ENCODE results near the gene ADCY3.

The ADCY3 gene

GRCh38 chr2:24908461-24908901 is 11.6 kb downstream of the ADCY3 start:
- TF ChIP-seq CTCF (IDR thresholded peaks at IDR 0.05; ENCODE audit: low read depth, low read length) = no peak
- DNase-seq (ENCODE audit: extremely low read depth, low read depth) = no peak

DNA sequence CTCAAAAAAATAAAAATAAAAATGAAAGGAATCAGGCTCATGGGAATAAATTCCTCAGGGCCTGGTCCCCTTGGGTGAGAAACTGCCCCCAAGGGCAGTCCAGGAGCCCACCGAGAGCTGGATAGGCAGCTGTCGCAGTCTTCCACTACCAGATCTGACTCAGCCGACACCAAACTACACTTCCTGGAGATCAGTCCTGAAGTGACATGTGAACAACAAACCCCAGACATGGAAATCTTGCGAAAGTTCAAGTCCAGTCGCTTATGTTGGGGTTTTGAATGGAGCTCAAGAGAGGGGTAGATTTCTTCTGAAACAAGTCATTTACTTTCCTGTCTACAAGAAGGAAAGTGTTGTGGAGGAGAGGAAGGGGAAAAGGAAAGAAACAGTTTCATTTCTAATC is 12.9 kb downstream of the ADCY3 start:
- no peak for DNase-seq (ENCODE audit: extremely low read depth, low read depth)
- TF ChIP-seq CTCF (IDR thresholded peaks at IDR 0.05; ENCODE audit: low read depth, low read length) = no peak

GRCh38 chr2:24906466-24906865 is 13.6 kb downstream of the ADCY3 start:
- TF ChIP-seq CTCF (IDR thresholded peaks at IDR 0.05; ENCODE audit: low read depth, low read length) = no peak
- no peak for DNase-seq (ENCODE audit: extremely low read depth, low read depth)

- no peak for TF ChIP-seq CTCF (IDR thresholded peaks at IDR 0.05; ENCODE audit: low read depth, low read length)
- no peak for DNase-seq (ENCODE audit: extremely low read depth, low read depth)
Measured at GRCh38 chr2:24903161-24904103, 16.6 kb downstream of the ADCY3 start.

DNA sequence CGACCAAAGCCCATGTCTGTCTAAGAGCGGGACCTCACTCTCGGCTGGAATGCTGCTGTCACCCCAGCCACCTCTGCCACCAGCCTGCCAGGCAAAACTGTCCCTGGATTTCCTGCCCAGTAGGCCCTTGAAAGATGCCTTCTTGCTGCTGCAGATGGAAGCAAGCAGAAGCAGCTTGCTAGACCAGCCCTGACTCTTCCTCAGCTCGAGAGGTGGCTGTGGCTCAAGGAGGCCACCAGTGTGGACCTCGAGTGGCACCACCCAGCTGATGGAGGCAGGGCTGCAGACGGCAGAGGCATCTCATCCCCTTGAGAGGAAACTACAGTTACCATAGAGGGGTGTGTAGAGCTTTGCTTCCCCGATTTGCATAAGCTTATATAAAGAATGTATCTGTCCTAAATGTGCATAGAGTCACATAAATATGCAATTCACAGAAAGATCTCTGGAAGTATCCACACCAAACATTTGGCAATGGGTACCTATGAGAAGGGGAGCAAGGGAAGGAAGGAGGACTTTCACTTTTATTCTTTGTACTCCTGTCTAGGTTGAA is 20.6 kb downstream of the ADCY3 start:
- DNase-seq (ENCODE audit: extremely low read depth, low read depth) = no peak
- TF ChIP-seq CTCF (IDR thresholded peaks at IDR 0.05; ENCODE audit: low read depth, low read length) = no peak

- no peak for TF ChIP-seq CTCF (IDR thresholded peaks at IDR 0.05; ENCODE audit: low read depth, low read length)
- no peak for DNase-seq (ENCODE audit: extremely low read depth, low read depth)
Measured at GRCh38 chr2:24898122-24899109, 21.6 kb downstream of the ADCY3 start.

All from AG09319 (cell line).